DMS53 treated with DMSO at 0.1 percent for 48 hours (cell line): Measurements from ENCODE around the gene KRTAP10-1.
A peak's percentile ranks its signal among the peaks of the same experiment; 100 is the strongest.
"Not testable (repeated sequence)": the region's sequence is repeated elsewhere in the genome, so short reads cannot be mapped to it uniquely, and the experiment has no call there.

ENCODE experiments used
- DNase-seq: peaks from one replicate; lab custom pipeline; 2025; ENCODE audit not compliant: unreplicated experiment; lab: John Stamatoyannopoulos, UW

Gene KRTAP10-1, protein sequence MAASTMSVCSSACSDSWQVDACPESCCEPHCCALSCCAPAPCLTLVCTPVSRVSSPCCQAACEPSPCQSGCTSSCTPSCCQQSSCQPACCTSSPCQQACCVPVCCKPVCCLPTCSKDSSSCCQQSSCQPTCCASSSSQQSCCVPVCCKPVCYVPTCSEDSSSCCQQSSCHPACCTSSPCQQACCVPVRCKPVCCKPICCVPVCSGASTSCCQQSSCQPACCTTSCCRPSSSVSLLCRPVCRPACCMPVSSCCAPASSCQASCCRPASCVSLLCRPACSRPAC

DNA sequence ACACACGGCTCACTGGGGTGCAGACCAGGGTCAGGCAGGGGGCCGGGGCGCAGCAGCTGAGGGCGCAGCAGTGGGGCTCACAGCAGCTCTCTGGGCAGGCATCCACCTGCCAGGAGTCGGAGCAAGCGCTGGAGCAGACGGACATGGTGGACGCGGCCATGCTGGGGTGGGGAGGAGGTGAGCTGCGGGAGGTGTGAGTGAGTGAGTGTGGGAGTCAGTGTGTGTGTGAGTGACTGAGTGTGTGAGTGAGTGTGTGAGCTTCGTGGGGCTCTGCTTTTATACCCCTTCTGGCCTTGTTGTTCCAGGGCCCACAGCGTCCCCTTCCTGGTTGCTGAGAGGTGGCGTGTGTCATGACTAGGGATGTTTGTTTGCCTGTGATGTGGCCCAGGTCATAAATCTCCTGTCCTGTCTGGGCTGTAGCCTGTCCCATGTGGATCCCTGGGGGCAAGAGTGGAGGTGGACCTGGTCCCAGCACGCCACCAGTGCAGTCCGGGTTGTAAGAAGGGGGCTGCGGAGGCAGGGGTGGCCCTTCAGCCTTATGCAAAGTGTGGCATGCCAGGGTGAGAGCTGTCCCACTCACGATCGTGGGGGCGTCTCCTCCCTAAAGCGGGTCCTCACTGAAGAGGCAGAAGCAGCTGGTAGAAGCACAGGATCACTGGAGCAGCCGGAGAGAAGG lies at the start of gene KRTAP10-1:
TSS of gene KRTAP10-1 (minus strand) at position 205 of the 676 bp plus-strand sequence. CDS start at position 160, 45 bp downstream.
- DNase-seq: no peak

DNA sequence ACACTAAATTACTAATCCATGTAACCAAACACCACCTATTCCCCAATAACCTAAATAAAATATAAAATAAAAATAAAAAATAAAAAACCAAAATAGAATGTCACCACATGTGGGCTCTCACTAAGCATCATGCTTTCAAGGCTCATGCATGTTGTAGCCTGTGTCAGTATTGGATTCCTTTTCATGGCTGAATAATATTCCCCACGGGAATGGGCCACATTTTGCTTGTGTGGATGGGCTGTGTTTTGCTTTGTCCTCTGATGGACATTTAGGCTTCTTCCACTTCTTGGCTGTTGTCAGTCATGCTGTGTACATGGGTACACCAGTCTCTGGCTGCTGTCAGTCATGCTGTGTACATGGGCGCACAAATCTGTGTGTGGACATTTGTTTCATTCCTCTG lies 49.1 kb upstream of the KRTAP10-1 start:
- DNase-seq: no peak

DNA sequence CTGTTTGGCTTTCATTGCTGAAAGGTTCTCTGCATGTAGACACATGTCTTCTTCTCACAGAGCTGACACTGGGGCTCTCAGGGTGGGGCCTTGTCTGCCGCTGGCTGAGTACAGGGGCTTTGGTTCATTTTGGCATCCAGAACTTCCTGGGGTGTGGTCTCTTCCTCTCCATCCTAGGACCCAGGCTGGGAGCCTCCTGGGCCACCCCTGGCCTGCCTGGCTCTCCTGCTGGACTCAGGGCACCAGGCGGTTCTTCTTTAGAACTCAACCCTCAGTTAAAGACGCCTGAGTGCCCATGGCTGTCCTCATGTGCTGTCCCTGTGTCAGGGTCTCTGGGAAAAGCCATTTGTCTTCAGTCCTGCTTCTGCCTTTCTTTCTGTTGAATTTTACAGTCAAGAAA lies 45.9 kb upstream of the KRTAP10-1 start:
- DNase-seq: no peak

DNA sequence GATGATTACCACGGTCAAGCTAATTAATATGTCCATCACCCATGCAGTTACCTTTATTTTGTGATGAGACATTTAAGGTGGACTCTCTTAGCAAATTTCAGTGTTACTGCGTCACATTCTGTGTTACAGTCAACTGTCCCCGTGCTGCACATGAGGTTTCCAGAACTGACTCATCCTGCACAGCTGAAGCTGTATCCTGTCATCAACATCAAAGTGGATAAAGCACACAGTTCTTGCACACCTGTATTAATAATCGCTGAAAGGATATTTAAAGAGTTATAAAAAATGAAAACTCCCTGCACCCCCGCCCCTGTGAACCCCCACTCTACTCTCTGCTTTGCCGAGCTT lies 43.8 kb upstream of the KRTAP10-1 start:
- DNase-seq: no peak

DNA sequence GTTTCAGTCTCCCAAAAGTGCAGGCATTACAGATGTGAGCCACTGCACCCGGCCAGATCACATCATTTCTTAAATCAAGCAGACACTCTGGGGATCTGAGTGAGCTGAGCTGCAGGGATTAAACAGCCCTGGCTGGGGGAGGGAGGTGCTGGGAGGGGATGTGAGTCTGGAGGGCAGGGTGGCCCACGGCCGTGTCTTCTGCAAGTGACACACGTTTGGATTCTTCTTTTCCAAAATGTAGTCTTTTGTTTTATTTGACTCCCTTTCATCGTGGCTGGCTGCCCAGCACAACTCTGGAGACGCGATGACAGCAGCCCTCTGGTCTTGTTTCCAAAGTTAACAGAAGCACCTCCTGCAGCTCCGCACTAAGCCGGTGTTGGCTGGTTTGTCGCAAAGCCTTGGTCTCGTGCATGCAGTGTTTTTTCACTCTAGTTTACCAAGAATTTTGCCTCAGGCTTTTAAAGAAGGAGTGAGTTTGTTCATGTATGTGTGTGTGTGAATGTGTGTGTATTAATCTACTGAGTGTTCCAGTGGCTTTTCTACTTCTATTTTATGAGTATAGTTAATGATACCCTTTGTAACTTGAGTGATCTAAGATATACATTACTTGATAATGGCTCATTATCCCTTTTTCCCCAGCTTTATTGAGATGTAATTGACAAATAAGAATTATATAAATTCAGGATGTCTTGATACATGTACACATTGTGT lies 43.2 kb upstream of the KRTAP10-1 start:
- DNase-seq: no peak

DNA sequence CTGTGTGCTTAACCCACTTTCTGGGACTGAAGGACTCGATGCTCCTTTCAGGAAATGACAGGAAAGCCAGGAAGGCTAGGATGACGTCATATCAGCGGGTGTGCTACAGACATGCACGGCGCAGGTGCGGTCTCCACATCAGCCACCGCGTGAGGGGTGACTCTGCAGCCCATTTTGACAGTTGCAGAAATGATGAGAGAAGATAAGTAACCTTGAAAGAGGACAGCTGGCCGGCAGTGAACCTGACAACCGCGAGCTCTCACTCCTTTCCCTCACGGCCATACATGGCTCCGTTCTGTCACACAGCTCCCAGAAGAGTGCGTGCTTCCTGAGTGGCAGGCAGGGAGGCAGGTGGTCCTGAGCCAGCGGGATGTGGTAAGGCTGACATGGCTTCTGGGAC lies 42.1 kb upstream of the KRTAP10-1 start:
- DNase-seq: no peak

DNA sequence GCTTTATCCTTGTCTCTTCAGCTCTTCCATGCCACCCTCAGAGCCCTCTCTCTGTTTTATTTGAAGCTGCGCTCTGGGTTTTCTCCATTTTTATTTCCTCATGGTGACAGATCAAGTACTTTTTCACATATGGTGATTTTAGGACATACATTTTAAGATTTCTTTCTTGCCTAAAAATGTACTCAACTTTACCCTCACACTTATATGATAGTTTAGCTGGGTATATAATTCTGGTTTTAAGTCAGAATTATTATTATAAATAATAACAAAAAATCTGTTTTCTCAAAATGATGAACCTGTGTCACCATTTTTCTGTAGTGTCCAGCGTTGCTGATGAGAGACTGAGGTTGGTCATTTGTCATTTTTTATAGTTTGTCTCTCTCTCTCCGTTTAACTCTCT lies 41.2 kb upstream of the KRTAP10-1 start:
- DNase-seq: no peak

DNA sequence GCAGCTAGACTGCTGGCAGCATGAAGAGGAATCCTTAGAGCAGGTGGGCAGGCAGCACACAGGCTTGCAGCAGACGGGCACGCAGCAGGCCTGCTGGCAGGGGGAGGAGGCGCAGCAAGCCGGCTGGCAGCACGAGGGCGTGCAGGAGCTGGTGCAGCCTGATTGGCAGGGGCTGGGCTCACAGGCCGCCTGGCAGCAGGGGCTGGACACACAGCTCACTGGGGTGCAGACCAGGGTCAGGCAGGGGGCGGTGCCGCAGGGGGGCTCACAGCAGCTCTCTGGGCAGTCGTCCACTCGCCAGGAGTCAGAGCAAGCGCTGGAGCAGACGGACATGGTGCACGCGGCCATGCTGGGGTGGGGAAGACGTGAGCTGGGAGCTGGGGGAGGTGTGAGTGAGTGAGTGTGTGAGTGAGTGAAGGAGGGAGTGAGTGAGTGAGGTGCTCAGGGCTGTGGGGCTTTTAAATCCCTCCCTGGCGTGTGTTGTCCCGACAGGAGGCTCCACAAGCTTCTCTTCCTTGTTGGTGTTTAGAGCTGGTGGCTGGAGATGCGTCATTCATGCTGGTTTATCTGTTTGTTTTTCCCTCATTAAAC lies 40.3 kb upstream of the KRTAP10-1 start, which contains the start of gene KRTAP10-5:
TSS of gene KRTAP10-5 (minus strand) at position 374 of the 591 bp plus-strand sequence. CDS start at position 348, 26 bp downstream.
- DNase-seq: peak; percentile 29

DNA sequence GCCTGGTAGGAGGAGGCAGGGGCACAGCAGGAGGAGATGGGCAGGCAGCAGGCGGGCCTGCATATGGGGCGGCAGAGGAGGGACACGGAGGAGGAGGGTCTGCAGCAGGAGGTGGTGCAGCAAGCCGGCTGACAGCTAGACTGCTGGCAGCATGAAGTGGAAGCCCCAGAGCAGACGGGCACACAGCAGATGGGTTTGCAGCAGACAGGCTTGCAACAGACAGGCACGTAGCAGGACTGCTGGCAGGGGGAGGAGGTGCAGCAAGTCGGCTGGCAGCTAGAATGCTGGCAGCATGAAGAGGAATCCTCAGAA lies 39.8 kb upstream of the KRTAP10-1 start:
- DNase-seq: no peak

DNA sequence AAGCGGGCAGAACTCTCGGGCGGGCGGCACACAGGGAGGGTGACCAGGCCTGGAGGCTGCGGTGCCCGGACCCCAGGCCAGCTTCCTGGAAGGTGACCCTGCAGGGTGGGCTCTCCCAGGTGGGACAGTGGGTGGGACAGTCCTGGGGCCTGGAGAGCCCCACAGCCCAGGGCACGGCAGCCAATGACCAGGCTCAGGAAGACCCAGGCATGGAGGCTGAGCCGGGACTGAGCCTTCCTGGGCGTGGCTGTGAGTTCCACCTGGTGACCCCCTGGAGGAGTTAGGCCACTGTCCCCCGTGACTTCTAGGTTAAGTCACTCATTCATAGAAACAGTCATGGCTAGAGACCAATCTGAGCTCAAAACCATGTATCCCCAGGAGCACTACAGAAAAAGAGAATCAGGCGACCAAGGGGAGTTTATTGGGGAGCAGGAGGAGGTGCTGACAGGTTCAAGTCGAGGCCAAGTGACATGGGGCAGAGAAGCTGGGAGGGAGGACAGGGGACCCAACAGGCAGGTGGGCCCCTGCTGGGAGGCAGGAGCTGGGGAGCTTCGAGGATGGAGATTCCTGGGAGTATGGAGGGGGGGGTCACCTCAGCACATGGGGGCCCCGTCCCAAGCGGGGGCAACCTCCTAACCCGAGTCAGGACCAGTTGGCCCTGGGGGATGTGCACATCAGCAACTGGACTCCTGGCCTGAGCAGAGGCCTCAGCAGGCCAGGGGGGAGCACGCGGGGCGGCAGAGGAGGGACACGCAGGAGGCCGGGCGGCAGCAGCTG lies 39.2 kb upstream of the KRTAP10-1 start:
- no peak for DNase-seq

DNA sequence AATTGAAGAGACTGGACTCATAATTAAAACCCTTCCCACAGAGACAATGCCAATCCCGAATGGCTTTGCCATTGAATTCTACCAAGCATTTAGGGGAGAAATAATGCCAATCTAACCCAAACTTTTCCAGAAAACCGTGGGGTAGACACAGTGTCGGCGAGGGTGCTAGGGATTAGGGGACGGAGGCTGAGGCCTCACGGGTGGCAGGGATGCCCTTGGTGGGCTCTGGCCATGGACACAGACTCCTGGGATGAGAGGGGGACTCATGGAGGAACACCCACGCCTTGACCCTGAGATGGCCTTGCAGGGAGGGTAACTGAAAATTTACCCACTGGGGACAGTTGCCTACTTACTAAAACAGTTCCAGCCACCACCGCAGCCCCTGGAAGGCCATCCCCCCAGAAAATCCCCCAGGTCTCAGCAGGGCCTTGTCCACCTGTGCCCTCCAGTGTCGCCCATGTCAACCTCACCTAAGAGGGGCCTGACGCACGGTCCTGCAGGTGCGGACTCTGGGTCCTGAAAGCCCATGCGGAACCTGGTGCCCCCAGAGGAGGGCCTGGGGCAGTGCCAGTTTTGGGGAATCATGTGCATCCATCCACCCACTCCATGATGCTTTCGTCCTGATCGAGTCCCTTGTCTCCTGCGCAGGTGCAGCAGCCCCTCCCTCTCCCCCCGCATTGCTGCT lies 38.5 kb upstream of the KRTAP10-1 start:
- DNase-seq: no peak

DNA sequence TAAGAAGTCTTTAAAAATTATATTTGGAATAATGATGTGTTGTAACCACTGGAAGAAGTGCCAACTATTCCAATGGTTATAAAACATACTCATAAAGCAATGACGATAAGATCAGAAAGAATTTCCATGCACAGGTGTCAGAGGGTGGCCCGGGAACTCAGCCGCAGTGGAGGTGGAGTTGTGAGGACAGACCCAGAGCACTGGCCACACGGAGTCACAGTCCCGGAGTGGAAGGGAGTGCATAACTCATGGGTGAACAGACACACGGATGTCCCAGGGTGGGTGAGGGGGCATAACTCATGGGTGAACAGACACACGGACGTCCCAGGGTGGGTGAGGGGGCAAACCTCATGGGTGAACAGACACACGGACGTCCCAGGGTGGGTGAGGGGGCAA lies 36.0 kb upstream of the KRTAP10-1 start:
- no peak for DNase-seq

DNA sequence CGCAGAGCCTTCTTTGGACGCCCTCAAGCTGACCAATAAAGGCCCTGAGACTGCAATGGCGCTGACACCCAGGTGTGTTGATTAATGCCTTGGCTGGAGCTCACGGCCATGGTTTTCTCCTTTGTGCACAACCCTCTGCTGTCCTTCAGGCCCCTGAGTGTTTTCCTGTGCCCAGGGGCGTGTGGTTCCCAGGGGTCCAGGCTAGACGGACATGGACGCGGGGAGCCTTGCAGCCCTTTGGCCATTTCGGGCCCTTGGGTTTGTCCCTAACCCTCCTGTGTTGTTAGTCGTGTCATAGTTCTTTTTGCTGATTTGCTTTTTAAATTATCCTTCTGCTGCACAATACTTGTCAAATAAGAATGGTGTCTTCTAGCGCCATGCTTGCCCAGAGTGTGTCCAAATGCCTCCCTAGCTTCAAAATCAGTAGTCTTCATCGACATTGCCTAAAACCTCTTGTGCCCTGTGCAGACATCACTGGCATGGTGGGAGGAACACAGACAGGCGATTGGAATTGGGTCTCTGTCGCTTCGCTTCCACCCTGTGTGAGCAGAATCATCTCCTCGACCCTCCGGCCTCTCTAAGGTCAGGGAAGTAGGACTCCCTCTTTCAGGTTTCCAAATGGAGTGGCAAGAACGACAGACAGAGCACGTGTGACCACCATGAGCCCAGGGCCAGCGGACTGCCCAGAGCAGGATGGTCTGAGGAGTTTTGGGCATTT lies 35.5 kb upstream of the KRTAP10-1 start:
- DNase-seq: no peak

DNA sequence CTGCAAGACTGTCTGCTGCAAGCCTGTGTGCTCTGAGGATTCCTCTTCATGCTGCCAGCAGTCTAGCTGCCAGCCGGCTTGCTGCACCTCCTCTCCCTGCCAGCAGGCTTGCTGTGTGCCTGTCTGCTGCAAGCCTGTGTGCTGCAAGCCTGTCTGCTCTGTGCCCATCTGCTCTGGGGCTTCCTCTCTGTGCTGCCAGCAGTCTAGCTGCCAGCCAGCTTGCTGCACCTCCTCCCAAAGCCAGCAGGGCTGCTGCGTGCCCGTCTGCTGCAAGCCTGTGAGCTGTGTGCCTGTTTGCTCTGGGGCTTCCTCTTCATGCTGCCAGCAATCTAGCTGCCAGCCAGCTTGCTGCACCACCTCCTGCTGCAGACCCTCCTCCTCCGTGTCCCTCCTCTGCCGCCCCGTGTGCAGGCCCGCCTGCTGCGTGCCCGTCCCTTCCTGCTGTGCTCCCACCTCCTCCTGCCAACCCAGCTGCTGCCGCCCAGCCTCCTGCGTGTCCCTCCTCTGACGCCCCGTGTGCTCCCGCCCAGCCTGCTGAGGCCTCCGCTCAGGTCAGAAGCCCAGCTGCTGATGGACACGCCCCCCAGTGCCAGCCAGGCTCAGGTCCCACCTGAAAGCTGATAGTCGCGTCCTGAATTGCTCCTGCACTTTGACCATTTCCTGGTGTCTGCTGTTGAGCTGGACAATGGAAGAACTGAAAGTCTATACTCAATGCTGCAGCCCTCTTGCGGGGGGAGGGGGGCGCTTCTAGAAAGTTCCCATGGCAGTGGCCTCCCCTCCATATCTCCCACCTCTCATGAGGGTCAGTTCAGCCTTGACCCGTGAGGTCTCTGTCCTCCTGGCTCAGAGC lies 34.7 kb upstream of the KRTAP10-1 start:
- DNase-seq: peak; percentile 48

DNA sequence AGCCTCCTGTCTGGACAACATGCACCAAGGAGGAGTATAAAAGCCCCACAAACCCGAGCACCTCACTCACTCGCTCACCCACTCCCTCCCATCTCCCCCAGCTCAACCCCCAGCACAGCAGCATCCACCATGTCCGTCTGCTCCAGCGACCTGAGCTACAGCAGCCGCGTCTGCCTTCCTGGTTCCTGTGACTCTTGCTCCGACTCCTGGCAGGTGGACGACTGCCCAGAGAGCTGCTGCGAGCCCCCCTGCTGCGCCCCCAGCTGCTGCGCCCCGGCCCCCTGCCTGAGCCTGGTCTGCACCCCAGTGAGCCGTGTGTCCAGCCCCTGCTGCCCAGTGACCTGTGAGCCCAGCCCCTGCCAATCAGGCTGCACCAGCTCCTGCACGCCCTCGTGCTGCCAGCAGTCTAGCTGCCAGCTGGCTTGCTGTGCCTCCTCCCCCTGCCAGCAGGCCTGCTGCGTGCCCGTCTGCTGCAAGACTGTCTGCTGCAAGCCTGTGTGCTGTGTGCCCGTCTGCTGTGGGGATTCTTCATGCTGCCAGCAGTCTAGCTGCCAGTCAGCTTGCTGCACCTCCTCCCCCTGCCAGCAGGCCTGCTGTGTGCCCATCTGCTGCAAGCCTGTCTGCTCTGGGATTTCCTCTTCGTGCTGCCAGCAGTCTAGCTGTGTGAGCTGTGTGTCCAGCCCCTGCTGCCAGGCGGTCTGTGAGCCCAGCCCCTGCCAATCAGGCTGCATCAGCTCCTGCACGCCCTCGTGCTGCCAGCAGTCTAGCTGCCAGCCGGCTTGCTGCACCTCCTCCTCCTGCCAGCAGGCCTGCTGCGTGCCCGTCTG lies 33.8 kb upstream of the KRTAP10-1 start, which contains the start of gene KRTAP10-4:
TSS of gene KRTAP10-4 (plus strand) at position 100 of the 827 bp plus-strand sequence. CDS start at position 130, 30 bp downstream.
- DNase-seq: not testable (repeated sequence)

DNA sequence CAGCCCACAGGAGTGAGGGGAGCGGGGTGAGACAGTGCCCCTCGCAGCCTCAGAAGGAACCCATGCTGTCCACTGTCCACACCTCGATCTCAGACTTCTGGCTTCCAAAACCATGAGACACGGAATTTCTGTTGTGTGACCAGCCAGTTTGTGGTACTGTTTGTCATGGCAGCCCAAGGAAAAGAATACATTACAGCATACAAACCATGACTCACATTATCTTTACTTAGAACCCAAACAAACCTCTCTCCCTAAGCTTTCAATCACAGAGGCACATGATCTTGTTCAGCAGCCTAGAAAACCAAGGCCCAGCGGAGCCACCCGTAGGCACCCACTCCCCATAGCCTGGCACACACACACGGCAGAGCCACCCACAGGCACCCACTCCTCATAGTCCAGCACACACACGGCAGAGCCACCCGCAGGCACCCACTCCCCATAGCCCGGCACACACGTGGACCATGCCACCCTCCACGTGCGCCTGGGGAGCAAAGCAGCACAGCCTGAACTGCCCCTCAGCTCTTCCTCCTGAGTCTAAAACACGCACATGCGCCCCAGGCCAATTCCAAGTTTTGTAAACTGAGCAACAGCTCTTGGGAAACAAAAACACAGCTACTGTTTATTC lies 33.1 kb upstream of the KRTAP10-1 start:
- DNase-seq: peak; percentile 17
